HEK293 (cell line): ENCODE results near the gene EVL.

Source experiments
- ZFP37 ChIP-seq: fragments of 450-650 bp; formaldehyde crosslinking; IDR thresholded peaks from 2 replicates; pipeline ENCODE4 v1.5.1; 2016; ENCODE audit warnings: missing biosample characterization, missing genetic modification characterization
- ZNF837 ChIP-seq: fragments of 450-650 bp; formaldehyde crosslinking; IDR thresholded peaks from 2 replicates; pipeline ENCODE4 v1.5.1; 2016; ENCODE audit warnings: missing biosample characterization, missing genetic modification characterization
- TF ChIP-seq, protein P1 (sequence below): fragments of 450-650 bp; formaldehyde crosslinking; IDR thresholded peaks from 2 replicates; pipeline ENCODE4 v1.5.1; 2017; ENCODE audit warnings: missing biosample characterization, missing genetic modification characterization
- TF ChIP-seq, protein P2 (sequence below): fragments of 450-650 bp; formaldehyde crosslinking; IDR thresholded peaks from 2 replicates; pipeline ENCODE4 v1.5.1; 2016; ENCODE audit warnings: missing biosample characterization, missing genetic modification characterization

DNA sequence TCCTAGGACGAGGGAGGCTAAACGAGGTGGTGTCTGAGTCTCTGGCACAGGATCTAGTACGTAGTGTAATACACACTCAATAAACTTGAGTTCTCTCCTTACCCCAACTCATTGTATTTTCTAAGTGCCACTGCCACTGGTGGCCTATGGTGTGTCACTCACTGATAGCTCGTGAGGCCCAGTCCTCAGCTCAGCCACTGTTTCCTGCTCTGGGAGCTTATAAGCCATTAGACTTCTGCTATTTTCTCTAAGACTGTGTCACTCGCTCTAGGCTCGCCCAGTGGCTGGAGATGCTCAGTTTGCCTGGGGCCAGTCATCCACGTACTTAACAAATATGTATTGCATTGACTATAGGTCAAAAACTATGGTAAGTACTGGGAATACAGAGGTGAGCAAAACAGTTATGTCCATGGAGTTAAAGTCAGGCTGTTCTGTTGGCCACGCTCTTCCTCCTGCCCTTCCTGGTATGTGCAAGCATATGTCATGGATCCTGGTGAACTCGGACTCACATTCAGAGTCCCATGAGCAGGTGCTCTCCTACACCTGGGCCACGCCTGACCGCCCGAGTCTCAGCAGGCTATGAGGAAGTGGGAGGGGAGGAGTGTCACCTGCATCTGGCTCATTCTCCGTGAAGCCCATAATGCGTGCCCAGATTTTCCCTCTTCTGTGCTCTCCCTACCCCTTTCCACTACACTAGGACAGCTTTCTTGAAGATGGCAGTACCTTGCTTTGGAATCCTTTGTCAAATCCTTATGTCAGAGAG, 52.6 kb downstream of the EVL start:
- TF ChIP-seq ZFP37 = no peak
- TF ChIP-seq, protein P1, sequence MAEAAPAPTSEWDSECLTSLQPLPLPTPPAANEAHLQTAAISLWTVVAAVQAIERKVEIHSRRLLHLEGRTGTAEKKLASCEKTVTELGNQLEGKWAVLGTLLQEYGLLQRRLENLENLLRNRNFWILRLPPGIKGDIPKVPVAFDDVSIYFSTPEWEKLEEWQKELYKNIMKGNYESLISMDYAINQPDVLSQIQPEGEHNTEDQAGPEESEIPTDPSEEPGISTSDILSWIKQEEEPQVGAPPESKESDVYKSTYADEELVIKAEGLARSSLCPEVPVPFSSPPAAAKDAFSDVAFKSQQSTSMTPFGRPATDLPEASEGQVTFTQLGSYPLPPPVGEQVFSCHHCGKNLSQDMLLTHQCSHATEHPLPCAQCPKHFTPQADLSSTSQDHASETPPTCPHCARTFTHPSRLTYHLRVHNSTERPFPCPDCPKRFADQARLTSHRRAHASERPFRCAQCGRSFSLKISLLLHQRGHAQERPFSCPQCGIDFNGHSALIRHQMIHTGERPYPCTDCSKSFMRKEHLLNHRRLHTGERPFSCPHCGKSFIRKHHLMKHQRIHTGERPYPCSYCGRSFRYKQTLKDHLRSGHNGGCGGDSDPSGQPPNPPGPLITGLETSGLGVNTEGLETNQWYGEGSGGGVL (tag by site-specific recombination) = no peak
- TF ChIP-seq, protein P2, sequence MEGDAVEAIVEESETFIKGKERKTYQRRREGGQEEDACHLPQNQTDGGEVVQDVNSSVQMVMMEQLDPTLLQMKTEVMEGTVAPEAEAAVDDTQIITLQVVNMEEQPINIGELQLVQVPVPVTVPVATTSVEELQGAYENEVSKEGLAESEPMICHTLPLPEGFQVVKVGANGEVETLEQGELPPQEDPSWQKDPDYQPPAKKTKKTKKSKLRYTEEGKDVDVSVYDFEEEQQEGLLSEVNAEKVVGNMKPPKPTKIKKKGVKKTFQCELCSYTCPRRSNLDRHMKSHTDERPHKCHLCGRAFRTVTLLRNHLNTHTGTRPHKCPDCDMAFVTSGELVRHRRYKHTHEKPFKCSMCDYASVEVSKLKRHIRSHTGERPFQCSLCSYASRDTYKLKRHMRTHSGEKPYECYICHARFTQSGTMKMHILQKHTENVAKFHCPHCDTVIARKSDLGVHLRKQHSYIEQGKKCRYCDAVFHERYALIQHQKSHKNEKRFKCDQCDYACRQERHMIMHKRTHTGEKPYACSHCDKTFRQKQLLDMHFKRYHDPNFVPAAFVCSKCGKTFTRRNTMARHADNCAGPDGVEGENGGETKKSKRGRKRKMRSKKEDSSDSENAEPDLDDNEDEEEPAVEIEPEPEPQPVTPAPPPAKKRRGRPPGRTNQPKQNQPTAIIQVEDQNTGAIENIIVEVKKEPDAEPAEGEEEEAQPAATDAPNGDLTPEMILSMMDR (tag by site-specific recombination) = no peak
- TF ChIP-seq ZNF837 (tag by site-specific recombination) = no peak
